ENCODE measurements around the gene HNRNPDL.

Gene HNRNPDL

DNA sequence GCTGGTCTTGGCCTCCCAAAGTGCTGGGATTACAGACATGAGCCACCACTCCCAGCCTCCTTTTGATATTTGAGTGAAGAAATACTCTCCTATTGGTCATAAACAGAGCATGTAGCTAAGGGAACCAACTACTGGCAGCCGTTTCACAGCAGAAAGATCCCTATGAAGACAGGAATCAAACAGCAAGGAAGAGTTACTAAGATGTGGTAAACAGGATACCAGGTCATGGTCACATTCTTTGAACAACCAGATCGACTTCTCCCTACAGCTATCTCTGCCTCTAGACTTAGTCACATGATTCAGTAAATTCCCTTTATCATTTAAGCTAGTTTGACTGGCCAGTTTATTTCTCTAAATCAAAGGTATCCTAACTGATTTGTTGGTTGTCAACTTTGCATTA is 47.5 kb downstream of the HNRNPDL start:
- Histone ChIP-seq H4K12ac (ENCODE audit: low read depth, low read length) (no peak overlapping the region), H4K91ac (ENCODE audit: low read depth, low read length) (no peak overlapping the region), H3K14ac (ENCODE audit: low read length) (no peak overlapping the region), H2AFZ (ENCODE audit: insufficient read depth, low read length, poor library complexity) (no peak overlapping the region), H4K8ac (ENCODE audit: low read depth, low read length) (no peak overlapping the region), H3K79me1 (ENCODE audit: low read length) (no peaks in the 10 kb centered on the region), H2BK5ac (ENCODE audit: low read depth, low read length, poor library complexity) (no peak overlapping the region), H3K36me3 (ENCODE audit: control insufficient read depth in 1 of 2, insufficient read depth in 2 of 2, low read length in 2 of 2) (no peaks in the 10 kb centered on the region), H2BK120ac (ENCODE audit: insufficient read depth, low read length, poor library complexity) (no peak overlapping the region), H3K23ac (ENCODE audit: low read length) (no peak overlapping the region), H3K79me2 (ENCODE audit: control insufficient read depth, insufficient read depth, low read length, poor library complexity) (no peaks in the 10 kb centered on the region), H3K27ac (ENCODE audit: low read depth, low read length) (no peak overlapping the region), H3K4me1 (ENCODE audit: control insufficient read depth in 1 of 2, insufficient read depth in 2 of 2, low read length in 2 of 2) (no peaks in the 10 kb centered on the region), H3K9me3 (ENCODE audit: insufficient read depth, low read depth, low read length) (peaks cover 3% of the 10 kb centered on the region), H2BK12ac (ENCODE audit: low read length) (no peak overlapping the region), H2AK5ac (ENCODE audit: low read length) (no peak overlapping the region), H3K4me2 (ENCODE audit: low read length) (no peak overlapping the region), H3K18ac (ENCODE audit: low read length) (no peak overlapping the region), H3K27me3 (ENCODE audit: insufficient read depth, low read length) (no peaks in the 10 kb centered on the region), H3K4ac (ENCODE audit: low read depth, low read length) (no peak overlapping the region), H3K9ac (ENCODE audit: low read length) (no peak overlapping the region), H3K4me3 (ENCODE audit: low read depth, low read length) (no peak overlapping the region)
- DNase-seq: no peak
- WGBS (ENCODE audit: extremely low coverage, insufficient coverage, insufficient read length): no CpG with 5 or more reads among the region's 2 CpGs

DNA sequence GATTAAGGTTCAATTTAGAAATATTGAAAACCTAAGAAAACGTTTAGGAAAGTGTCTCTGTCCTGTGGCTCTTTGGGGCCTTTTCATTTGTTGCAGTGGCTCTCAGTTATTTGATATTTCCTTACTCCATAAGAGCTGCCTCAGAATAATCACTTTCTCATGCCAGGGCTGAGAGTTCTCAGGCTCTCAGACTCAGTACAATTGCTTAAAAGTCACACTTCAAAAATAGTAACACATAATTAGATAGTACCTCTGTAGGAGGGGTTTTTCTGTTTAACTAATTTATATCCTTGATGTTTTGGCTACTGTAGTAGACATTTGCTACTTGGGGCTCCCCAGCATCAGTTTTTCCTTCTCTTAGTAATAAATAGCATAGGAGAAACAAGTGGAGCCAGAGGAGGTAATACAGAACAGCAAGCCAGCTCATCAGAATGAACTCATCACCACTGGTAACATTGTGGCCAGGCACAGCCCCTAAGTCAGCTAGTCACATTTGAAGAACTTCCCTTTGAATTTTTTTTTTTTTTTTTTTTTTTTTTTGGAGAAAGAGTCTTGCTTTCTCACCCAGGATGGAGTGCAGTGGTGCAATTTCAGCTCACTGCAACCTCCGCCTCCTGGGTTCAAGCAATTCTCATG is 48.5 kb downstream of the HNRNPDL start:
- H3K4me3 ChIP-seq (ENCODE audit: low read depth, low read length): no peak overlapping the region
- H3K23ac ChIP-seq (ENCODE audit: low read length): no peak overlapping the region
- no peak overlapping the region for H3K14ac ChIP-seq (ENCODE audit: low read length)
- H3K27me3 ChIP-seq (ENCODE audit: insufficient read depth, low read length): no peaks in the 10 kb centered on the region
- no peak overlapping the region for H2AK5ac ChIP-seq (ENCODE audit: low read length)
- no peak overlapping the region for H4K8ac ChIP-seq (ENCODE audit: low read depth, low read length)
- no peak overlapping the region for H3K4me2 ChIP-seq (ENCODE audit: low read length)
- no peaks in the 10 kb centered on the region for H3K36me3 ChIP-seq (ENCODE audit: control insufficient read depth in 1 of 2, insufficient read depth in 2 of 2, low read length in 2 of 2)
- no CpG with 5 or more reads among the region's 2 CpGs for WGBS (ENCODE audit: extremely low coverage, insufficient coverage, insufficient read length)
- no peaks in the 10 kb centered on the region for H3K79me1 ChIP-seq (ENCODE audit: low read length)
- H2BK5ac ChIP-seq (ENCODE audit: low read depth, low read length, poor library complexity): no peak overlapping the region
- no peaks in the 10 kb centered on the region for H3K4me1 ChIP-seq (ENCODE audit: control insufficient read depth in 1 of 2, insufficient read depth in 2 of 2, low read length in 2 of 2)
- H3K79me2 ChIP-seq (ENCODE audit: control insufficient read depth, insufficient read depth, low read length, poor library complexity): no peaks in the 10 kb centered on the region
- no peak overlapping the region for H2AFZ ChIP-seq (ENCODE audit: insufficient read depth, low read length, poor library complexity)
- DNase-seq: no peak
- H4K91ac ChIP-seq (ENCODE audit: low read depth, low read length): no peak overlapping the region
- no peak overlapping the region for H3K18ac ChIP-seq (ENCODE audit: low read length)
- H4K12ac ChIP-seq (ENCODE audit: low read depth, low read length): no peak overlapping the region
- H3K27ac ChIP-seq (ENCODE audit: low read depth, low read length): no peak overlapping the region
- H3K4ac ChIP-seq (ENCODE audit: low read depth, low read length): no peak overlapping the region
- no peak overlapping the region for H3K9ac ChIP-seq (ENCODE audit: low read length)
- H2BK120ac ChIP-seq (ENCODE audit: insufficient read depth, low read length, poor library complexity): no peak overlapping the region
- H2BK12ac ChIP-seq (ENCODE audit: low read length): no peak overlapping the region
- H3K9me3 ChIP-seq (ENCODE audit: insufficient read depth, low read depth, low read length): peaks cover 3% of the 10 kb centered on the region

DNA sequence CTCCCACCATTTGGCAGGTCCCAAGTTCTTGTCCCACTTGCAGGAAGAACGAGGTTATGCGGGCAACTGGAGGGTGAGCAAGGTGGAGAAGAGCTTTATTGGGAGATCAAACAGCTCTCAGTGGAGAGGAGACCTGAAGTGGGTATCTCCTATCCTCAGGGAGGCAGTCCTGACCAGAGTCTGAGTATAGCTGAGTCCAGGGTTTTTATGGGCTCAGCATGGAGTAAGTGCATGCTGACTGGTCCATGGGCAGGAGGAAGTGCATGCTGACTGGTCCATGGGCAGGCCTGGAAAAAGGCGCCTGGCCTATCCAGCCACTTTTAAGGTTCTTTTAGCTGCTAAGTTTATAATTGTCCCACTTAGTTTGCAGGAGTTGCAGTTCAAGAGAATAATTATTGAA is 49.0 kb downstream of the HNRNPDL start:
- H3K4me1 ChIP-seq (ENCODE audit: control insufficient read depth in 1 of 2, insufficient read depth in 2 of 2, low read length in 2 of 2): no peaks in the 10 kb centered on the region
- H3K36me3 ChIP-seq (ENCODE audit: control insufficient read depth in 1 of 2, insufficient read depth in 2 of 2, low read length in 2 of 2): no peaks in the 10 kb centered on the region
- H2BK5ac ChIP-seq (ENCODE audit: low read depth, low read length, poor library complexity): no peak overlapping the region
- no peak overlapping the region for H3K4me3 ChIP-seq (ENCODE audit: low read depth, low read length)
- H4K12ac ChIP-seq (ENCODE audit: low read depth, low read length): no peak overlapping the region
- no peak overlapping the region for H2BK120ac ChIP-seq (ENCODE audit: insufficient read depth, low read length, poor library complexity)
- WGBS (ENCODE audit: extremely low coverage, insufficient coverage, insufficient read length): no CpG with 5 or more reads among the region's 3 CpGs
- no peak overlapping the region for H3K14ac ChIP-seq (ENCODE audit: low read length)
- no peak overlapping the region for H3K4me2 ChIP-seq (ENCODE audit: low read length)
- no peak overlapping the region for H2AK5ac ChIP-seq (ENCODE audit: low read length)
- H2AFZ ChIP-seq (ENCODE audit: insufficient read depth, low read length, poor library complexity): no peak overlapping the region
- peaks cover 3% of the 10 kb centered on the region for H3K9me3 ChIP-seq (ENCODE audit: insufficient read depth, low read depth, low read length)
- no peak overlapping the region for H3K18ac ChIP-seq (ENCODE audit: low read length)
- DNase-seq: no peak
- H3K23ac ChIP-seq (ENCODE audit: low read length): no peak overlapping the region
- H4K91ac ChIP-seq (ENCODE audit: low read depth, low read length): no peak overlapping the region
- no peak overlapping the region for H4K8ac ChIP-seq (ENCODE audit: low read depth, low read length)
- H3K79me1 ChIP-seq (ENCODE audit: low read length): no peaks in the 10 kb centered on the region
- H3K27me3 ChIP-seq (ENCODE audit: insufficient read depth, low read length): no peaks in the 10 kb centered on the region
- H3K9ac ChIP-seq (ENCODE audit: low read length): no peak overlapping the region
- H3K79me2 ChIP-seq (ENCODE audit: control insufficient read depth, insufficient read depth, low read length, poor library complexity): no peaks in the 10 kb centered on the region
- no peak overlapping the region for H3K27ac ChIP-seq (ENCODE audit: low read depth, low read length)
- no peak overlapping the region for H3K4ac ChIP-seq (ENCODE audit: low read depth, low read length)
- no peak overlapping the region for H2BK12ac ChIP-seq (ENCODE audit: low read length)

DNA sequence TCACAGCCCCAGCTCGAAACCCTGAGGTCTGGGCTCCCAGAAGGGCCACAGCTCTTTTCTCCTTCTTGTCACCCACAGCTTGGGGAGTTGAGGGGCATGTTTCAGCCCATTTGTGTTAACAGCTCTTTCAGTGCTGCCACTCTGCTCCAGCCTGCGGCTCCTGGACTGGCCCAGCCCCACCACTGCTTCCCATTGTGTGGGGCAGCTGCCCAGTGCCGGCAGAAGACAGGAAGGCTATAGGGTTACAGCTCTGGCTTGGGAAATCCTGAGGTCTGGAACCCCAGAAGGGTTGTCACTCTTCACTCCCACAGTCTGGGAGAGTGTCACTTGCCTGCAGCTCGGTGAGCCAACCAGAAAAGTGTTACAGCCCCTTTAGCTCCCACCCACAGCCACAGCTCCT is 49.4 kb downstream of the HNRNPDL start:
- Histone ChIP-seq H3K36me3 (ENCODE audit: control insufficient read depth in 1 of 2, insufficient read depth in 2 of 2, low read length in 2 of 2) (no peaks in the 10 kb centered on the region), H3K23ac (ENCODE audit: low read length) (no peak overlapping the region), H2AFZ (ENCODE audit: insufficient read depth, low read length, poor library complexity) (no peak overlapping the region), H3K9ac (ENCODE audit: low read length) (no peak overlapping the region), H3K4me3 (ENCODE audit: low read depth, low read length) (no peak overlapping the region), H3K18ac (ENCODE audit: low read length) (no peak overlapping the region), H3K4me2 (ENCODE audit: low read length) (no peak overlapping the region), H2BK5ac (ENCODE audit: low read depth, low read length, poor library complexity) (no peak overlapping the region), H3K14ac (ENCODE audit: low read length) (no peak overlapping the region), H3K79me2 (ENCODE audit: control insufficient read depth, insufficient read depth, low read length, poor library complexity) (no peaks in the 10 kb centered on the region), H3K9me3 (ENCODE audit: insufficient read depth, low read depth, low read length) (peaks cover 3% of the 10 kb centered on the region), H2AK5ac (ENCODE audit: low read length) (no peak overlapping the region), H3K27me3 (ENCODE audit: insufficient read depth, low read length) (no peaks in the 10 kb centered on the region), H3K27ac (ENCODE audit: low read depth, low read length) (no peak overlapping the region), H3K79me1 (ENCODE audit: low read length) (no peaks in the 10 kb centered on the region), H2BK120ac (ENCODE audit: insufficient read depth, low read length, poor library complexity) (no peak overlapping the region), H4K8ac (ENCODE audit: low read depth, low read length) (no peak overlapping the region), H3K4ac (ENCODE audit: low read depth, low read length) (no peak overlapping the region), H3K4me1 (ENCODE audit: control insufficient read depth in 1 of 2, insufficient read depth in 2 of 2, low read length in 2 of 2) (no peaks in the 10 kb centered on the region), H4K91ac (ENCODE audit: low read depth, low read length) (no peak overlapping the region), H2BK12ac (ENCODE audit: low read length) (no peak overlapping the region), H4K12ac (ENCODE audit: low read depth, low read length) (no peak overlapping the region)
- WGBS (ENCODE audit: extremely low coverage, insufficient coverage, insufficient read length): no CpG with 5 or more reads among the region's 4 CpGs
- no peak for DNase-seq

Measured in trophoblast cell (in vitro differentiated cells and primary cell).